H1 (cell line): ENCODE results near the gene SECTM1. TPM values are rescaled to one million over a fixed set of nuclear protein-coding genes. Genes with fewer than 3 reads are reported as not detected.

Experiments
- JUND ChIP-seq: IDR thresholded peaks from 2 replicates; pipeline ENCODE4 v1.6.1; 2011; ENCODE audit warnings: mild to moderate bottlenecking, improper control_type of control experiment, low read length
- MAX ChIP-seq: IDR thresholded peaks from 2 replicates; pipeline ENCODE4 v1.6.1; 2012; ENCODE audit warnings: inconsistent platforms
- POU5F1 ChIP-seq: IDR thresholded peaks from 2 replicates; pipeline ENCODE4 v1.6.1; 2011; ENCODE audit warnings: low read depth, mild to moderate bottlenecking, low read length, moderate library complexity
- RAD21 ChIP-seq, 2 experiments: IDR thresholded peaks in 1 of 2; conservative IDR thresholded peaks in 1 of 2; 2 replicates each; pipeline ENCODE4 v1.6.1; 2011; ENCODE audit warnings: low read depth in 2 of 2, low read length in 2 of 2, improper control_type of control experiment in 1 of 2, inconsistent platforms in 1 of 2, mild to moderate bottlenecking in 1 of 2, moderate library complexity in 1 of 2
- RBBP5 ChIP-seq: IDR thresholded peaks from 2 replicates; pipeline ENCODE4 v1.7.1; 2012; ENCODE audit warnings: low read depth, mild to moderate bottlenecking, inconsistent platforms, low read length, moderate library complexity, borderline replicate concordance
- RXRA ChIP-seq: IDR thresholded peaks from 2 replicates; pipeline ENCODE4 v1.6.1; 2011; ENCODE audit warnings: low read depth, mild to moderate bottlenecking, low read length, moderate library complexity; ENCODE audit not compliant: insufficient read depth
- TAF1 ChIP-seq: IDR thresholded peaks from 2 replicates; pipeline ENCODE4 v1.6.1; 2011; ENCODE audit warnings: mild to moderate bottlenecking, low read depth, low read length
- TBP ChIP-seq: IDR thresholded peaks from 2 replicates; pipeline ENCODE4 v1.6.1; 2011; ENCODE audit warnings: low read depth, low read length, improper control_type of control experiment
- TEAD4 ChIP-seq: IDR thresholded peaks from 2 replicates; pipeline ENCODE4 v1.6.1; 2012; ENCODE audit warnings: low read depth, low read length, inconsistent platforms, mixed read lengths
- polyA plus RNA-seq, 7 experiments: library from polyadenylated mRNA; depleted of rRNA in 3 of 7; stranded (reverse) in 5 of 7; unstranded in 2 of 7; fragments of >200 nt in 5 of 7; fragments of 200-250 nt in 2 of 7; gene quantifications; 1 replicate in 5 of 7; 2 replicates in 1 of 7; 4 replicates in 1 of 7; pipeline versions ENCODE4 v1.2.1 to v1.2.3, GENCODE V29; 2011 to 2013; ENCODE audit warnings: missing spikeins in 2 of 7, mixed read lengths in 2 of 7
- total RNA-seq: library from RNA; stranded (reverse); fragmentation: NEBNext Ultra II Directional; extraction: Animal tissue kit (Norgen Biotek cat#: 25700); gene quantifications from 2 replicates; pipeline ENCODE4 v1.2.1, GENCODE V29; 2021

The SECTM1 gene
- total and polyA plus RNA-seq, 2 of the 8 experiments (the other 6 are each of a cell fraction or from before 2014, with no cell fraction given): 0.20 to 0.65 TPM

- TF ChIP-seq RAD21 (IDR thresholded peaks at IDR 0.05 in 1 of 2, conservative IDR thresholded peaks at IDR 0.05 in 1 of 2; ENCODE audit: low read depth in 2 of 2, low read length in 2 of 2): no peak
- no peak for TF ChIP-seq RXRA
- no peak for TF ChIP-seq TAF1
- TF ChIP-seq TEAD4: no peak
- no peak for TF ChIP-seq JUND
- no peak for TF ChIP-seq RBBP5
- TF ChIP-seq MAX: no peak
- TF ChIP-seq POU5F1: no peak
- no peak for TF ChIP-seq TBP
Measured at GRCh38 chr17:82355770-82356427, 22.3 kb upstream of the SECTM1 start (continued).
